ENCODE results near the gene IL11RA. TPM values are rescaled to one million over a fixed set of nuclear protein-coding genes. Genes with fewer than 3 reads are reported as not detected.

Gene IL11RA
- total and polyA plus RNA-seq, 9 of the 15 experiments (the other 6 are each of a cell fraction or from before 2014, with no cell fraction given), result 0.11 to 5.8 (median 2.8) TPM

DNA sequence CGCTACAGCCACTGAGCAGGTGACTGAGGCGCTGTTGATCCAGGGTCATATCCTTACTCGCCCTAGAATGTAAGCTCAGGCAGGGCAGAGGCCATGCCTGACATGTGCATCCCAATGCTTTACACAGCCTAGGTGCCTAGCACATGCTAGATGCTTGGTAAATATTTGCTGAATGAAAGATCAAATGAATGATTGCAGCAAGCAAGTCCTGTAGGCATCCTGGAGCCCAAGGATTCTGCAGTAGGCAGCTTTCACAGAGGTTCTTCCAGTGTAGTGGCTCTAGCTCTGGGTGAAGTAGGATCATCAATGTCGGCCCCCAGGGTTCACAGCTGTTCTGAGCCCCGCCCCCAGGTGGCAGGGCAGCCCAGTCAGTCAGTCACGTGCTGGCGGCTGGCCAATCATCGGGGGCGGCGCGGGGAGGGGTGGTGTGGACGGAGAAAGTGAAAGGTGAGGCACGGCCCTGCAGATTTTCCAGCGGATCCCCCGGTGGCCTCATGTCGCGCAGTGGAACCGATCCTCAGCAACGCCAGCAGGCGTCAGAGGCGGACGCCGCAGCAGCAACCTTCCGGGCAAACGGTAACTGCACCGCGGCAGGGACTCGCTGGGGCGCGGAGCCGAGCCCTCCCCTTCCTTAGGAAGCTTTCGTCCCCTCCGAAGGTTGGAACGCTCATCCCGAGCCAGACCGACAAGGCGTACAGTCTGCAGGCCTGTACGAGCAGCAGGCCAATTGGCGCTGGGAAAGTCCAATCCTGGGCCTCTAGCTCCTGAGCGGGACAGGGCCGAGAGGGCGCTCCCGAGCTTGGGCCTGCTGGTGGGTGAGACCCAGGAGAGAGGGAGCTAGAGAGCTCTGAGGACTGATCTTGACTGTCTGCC lies 5.5 kb upstream of the IL11RA start, which contains the start of gene GALT (continued):
- TF ChIP-seq RBM15 (IDR thresholded peaks at IDR 0.05; ENCODE audit: insufficient read depth, low read length) (no peak), MTA1 (IDR thresholded peaks at IDR 0.05; ENCODE audit: borderline replicate concordance) (no peak), BCOR (IDR thresholded peaks at IDR 0.05) (peak; percentile 48; the same call in 1 of the 2 replicates), TCF3 (CRISPR knock-in tag; IDR thresholded peaks at IDR 0.05) (no peak), HMG20B (CRISPR knock-in tag; IDR thresholded peaks at IDR 0.05) (no peak), ZNF785 (CRISPR knock-in tag; IDR thresholded peaks at IDR 0.05) (no peak), ELF1 (tag; IDR thresholded peaks at IDR 0.05) (no peak), MTA3 (IDR thresholded peaks at IDR 0.05; ENCODE audit: borderline replicate concordance) (peak; percentile 63; the same call in 1 of the 2 replicates), SMAD3 (CRISPR knock-in tag; conservative IDR thresholded peaks at IDR 0.05) (no peak), ERF (CRISPR knock-in tag; IDR thresholded peaks at IDR 0.05) (no peak), SMARCA4 (IDR thresholded peaks at IDR 0.05) (no peak), POLR3A (IDR thresholded peaks at IDR 0.05; ENCODE audit: borderline replicate concordance, extremely low read depth, insufficient read depth, insufficient read length) (no peak), ZNF239 (CRISPR knock-in tag; IDR thresholded peaks at IDR 0.05) (no peak), TSC22D4 (tag; IDR thresholded peaks at IDR 0.05) (no peak), ZFP36 (IDR thresholded peaks at IDR 0.05; ENCODE audit: low read depth, low read length, partially characterized antibody) (no peak), SIN3B (IDR thresholded peaks at IDR 0.05; ENCODE audit: low read depth) (no peak), ZNF696 (CRISPR knock-in tag; conservative IDR thresholded peaks at IDR 0.05) (no peak), PCBP1 (IDR thresholded peaks at IDR 0.05; ENCODE audit: low read depth, low read length, poor library complexity, severe bottlenecking) (no peak), POLR3G (IDR thresholded peaks at IDR 0.05; ENCODE audit: extremely low read depth, insufficient read length, insufficient replicate concordance) (no peak), SRSF3 (IDR thresholded peaks at IDR 0.05; ENCODE audit: insufficient read depth, low read length) (no peak), MIER1 (IDR thresholded peaks at IDR 0.05; ENCODE audit: low read depth) (no peak)
- TF ChIP-seq, protein P1, sequence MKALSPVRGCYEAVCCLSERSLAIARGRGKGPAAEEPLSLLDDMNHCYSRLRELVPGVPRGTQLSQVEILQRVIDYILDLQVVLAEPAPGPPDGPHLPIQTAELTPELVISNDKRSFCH (CRISPR knock-in tag; IDR thresholded peaks at IDR 0.05), result no peak
- TF ChIP-seq, protein P1 (tag; IDR thresholded peaks at IDR 0.05), result no peak
- TF ChIP-seq, protein P2, sequence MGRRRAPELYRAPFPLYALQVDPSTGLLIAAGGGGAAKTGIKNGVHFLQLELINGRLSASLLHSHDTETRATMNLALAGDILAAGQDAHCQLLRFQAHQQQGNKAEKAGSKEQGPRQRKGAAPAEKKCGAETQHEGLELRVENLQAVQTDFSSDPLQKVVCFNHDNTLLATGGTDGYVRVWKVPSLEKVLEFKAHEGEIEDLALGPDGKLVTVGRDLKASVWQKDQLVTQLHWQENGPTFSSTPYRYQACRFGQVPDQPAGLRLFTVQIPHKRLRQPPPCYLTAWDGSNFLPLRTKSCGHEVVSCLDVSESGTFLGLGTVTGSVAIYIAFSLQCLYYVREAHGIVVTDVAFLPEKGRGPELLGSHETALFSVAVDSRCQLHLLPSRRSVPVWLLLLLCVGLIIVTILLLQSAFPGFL (CRISPR knock-in tag; IDR thresholded peaks at IDR 0.05), result no peak
- TF ChIP-seq, protein P3, sequence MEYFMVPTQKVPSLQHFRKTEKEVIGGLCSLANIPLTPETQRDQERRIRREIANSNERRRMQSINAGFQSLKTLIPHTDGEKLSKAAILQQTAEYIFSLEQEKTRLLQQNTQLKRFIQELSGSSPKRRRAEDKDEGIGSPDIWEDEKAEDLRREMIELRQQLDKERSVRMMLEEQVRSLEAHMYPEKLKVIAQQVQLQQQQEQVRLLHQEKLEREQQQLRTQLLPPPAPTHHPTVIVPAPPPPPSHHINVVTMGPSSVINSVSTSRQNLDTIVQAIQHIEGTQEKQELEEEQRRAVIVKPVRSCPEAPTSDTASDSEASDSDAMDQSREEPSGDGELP (CRISPR knock-in tag; IDR thresholded peaks at IDR 0.05; ENCODE audit: borderline replicate concordance), result peak; percentile 99
